ENCODE results near the gene INO80E. TPM values are rescaled to one million over a fixed set of nuclear protein-coding genes. Genes with fewer than 3 reads are reported as not detected.
A peak's percentile ranks its signal among the peaks of the same experiment; 100 is the strongest.

INO80E gene
- polyA plus RNA-seq, 2 of the 4 experiments (the other 2 are of a cell fraction), result 41.3 to 89.0 TPM

DNA sequence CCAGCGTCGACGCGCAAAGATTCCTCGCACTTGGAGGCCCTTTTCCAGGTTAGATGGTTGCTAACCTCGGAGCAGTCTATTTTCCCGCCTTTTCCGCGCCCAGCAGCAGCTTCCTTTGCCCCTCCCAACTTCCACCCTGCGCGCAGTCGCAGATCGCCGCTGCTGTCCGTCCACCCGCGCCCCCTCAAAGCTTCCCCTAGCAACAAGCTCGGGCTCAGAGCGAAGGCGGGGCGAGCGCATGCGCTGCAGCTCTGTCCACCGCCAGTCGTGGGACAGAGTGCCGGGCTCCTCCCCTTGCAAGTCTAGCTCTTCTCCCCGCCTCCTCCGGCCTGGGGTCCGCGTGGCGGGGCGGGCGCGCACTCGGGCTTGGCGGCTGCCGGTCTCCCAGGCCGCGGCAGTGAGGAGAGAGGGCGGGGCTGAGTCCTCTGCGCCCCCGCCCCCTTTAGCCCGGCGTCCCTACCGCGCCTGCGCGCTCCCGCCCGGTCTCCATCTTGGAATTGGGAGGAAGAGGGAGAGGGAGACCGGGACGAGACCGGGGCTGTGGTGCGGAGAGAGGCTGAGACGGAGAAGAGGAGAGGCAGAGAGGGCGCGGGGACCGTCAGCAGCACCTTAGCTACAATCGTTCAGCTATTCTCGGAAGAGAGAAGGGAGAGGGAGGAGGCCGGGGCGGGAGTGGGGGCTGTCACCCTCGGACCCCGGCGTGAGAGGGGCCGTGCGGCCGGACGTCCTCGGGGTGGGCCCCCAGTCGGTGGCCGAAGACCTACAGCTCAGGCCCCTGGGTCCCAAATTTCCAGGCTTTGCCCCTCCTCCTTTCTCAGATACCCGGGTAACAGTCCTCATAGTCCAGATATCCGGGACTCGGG lies 22.4 kb upstream of the INO80E start, which contains the start of gene TAOK2 (continued):
- TF ChIP-seq, protein P1, sequence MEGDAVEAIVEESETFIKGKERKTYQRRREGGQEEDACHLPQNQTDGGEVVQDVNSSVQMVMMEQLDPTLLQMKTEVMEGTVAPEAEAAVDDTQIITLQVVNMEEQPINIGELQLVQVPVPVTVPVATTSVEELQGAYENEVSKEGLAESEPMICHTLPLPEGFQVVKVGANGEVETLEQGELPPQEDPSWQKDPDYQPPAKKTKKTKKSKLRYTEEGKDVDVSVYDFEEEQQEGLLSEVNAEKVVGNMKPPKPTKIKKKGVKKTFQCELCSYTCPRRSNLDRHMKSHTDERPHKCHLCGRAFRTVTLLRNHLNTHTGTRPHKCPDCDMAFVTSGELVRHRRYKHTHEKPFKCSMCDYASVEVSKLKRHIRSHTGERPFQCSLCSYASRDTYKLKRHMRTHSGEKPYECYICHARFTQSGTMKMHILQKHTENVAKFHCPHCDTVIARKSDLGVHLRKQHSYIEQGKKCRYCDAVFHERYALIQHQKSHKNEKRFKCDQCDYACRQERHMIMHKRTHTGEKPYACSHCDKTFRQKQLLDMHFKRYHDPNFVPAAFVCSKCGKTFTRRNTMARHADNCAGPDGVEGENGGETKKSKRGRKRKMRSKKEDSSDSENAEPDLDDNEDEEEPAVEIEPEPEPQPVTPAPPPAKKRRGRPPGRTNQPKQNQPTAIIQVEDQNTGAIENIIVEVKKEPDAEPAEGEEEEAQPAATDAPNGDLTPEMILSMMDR (IDR thresholded peaks at IDR 0.05), result no peak
- peak; percentile 97 for TF ChIP-seq RFX5 (IDR thresholded peaks at IDR 0.05)
- TF ChIP-seq SMC3 (IDR thresholded peaks at IDR 0.05), result 0 out of 3 replicates have a peak, but pooled peaks have one; percentile 15
- TF ChIP-seq MAX (IDR thresholded peaks at IDR 0.05), result peak; percentile 99
- TF ChIP-seq MYC (IDR thresholded peaks at IDR 0.05; ENCODE audit: borderline replicate concordance, low read length), result peak; percentile 86
- TF ChIP-seq ESRRA (IDR thresholded peaks at IDR 0.05; ENCODE audit: borderline replicate concordance, low read length), result no peak

GRCh38 chr16:29974291-29975133 lies 21.5 kb upstream of the INO80E start:
- POLR2A ChIA-PET, result interaction anchor here (1.4 to 1.9 kb wide), 2 partner anchors 73 to 75 kb away, joined by 3 to 12 read pairs; partner anchors contain the start of genes ASPHD1 and SEZ6L2
- H3K4me2 ChIP-seq, result peak overlapping the region; percentile 97
- H3K27ac ChIP-seq, result peak overlapping the region; percentile 90 to 98
- FAIRE-seq (no peak), ATAC-seq (peak in 1 of 2 experiments; percentile 3; a peak in 3 of 6 replicates), DNase-seq (ENCODE audit: low read depth in 1 of 2, low spot score in 1 of 2) (peak in 1 of 2 experiments; percentile 27)
- peaks cover 19% of the 10 kb centered on the region for H3K4me1 ChIP-seq
- CTCF ChIA-PET, result interaction anchor here (0.6 to 2.7 kb wide), 11 partner anchors 9 to 126 kb away, joined by 3 to 18 read pairs (median 3); partner anchors contain the start of genes TBX6, TLCD3B and TMEM219
- WGBS (ENCODE audit: missing lambda C conversion rate), result 6% methylated on average over 21 of the region's 31 CpGs
- TF ChIP-seq SREBF2 (IDR thresholded peaks at IDR 0.05), result no peak
- no peak for TF ChIP-seq TP53 (CRISPR knock-in tag; IDR thresholded peaks at IDR 0.05)
- TF ChIP-seq TFCP2L1 (CRISPR knock-in tag; IDR thresholded peaks at IDR 0.05), result no peak
- no peak for TF ChIP-seq MYC (IDR thresholded peaks at IDR 0.05; ENCODE audit: borderline replicate concordance, low read length)
- TF ChIP-seq MAFK (IDR thresholded peaks at IDR 0.05; ENCODE audit: partially characterized antibody), result no peak
- TF ChIP-seq ZNF302 (CRISPR knock-in tag; IDR thresholded peaks at IDR 0.05), result no peak
- no peak for TF ChIP-seq HMGXB4 (CRISPR knock-in tag; IDR thresholded peaks at IDR 0.05; ENCODE audit: borderline replicate concordance)
- no peak for TF ChIP-seq RCOR1 (IDR thresholded peaks at IDR 0.05; ENCODE audit: low read depth, low read length)
- TF ChIP-seq MAZ (IDR thresholded peaks at IDR 0.05; ENCODE audit: borderline replicate concordance, low read depth, low read length), result no peak
- TF ChIP-seq POLR2AphosphoS2 (conservative IDR thresholded peaks at IDR 0.05; ENCODE audit: low read length), result no peak
- TF ChIP-seq ESRRA (IDR thresholded peaks at IDR 0.05; ENCODE audit: borderline replicate concordance, low read length), result no peak
- TF ChIP-seq CHD4 (IDR thresholded peaks at IDR 0.05; ENCODE audit: borderline replicate concordance), result no peak
- TF ChIP-seq HEYL (CRISPR knock-in tag; IDR thresholded peaks at IDR 0.05), result no peak
- no peak for TF ChIP-seq CBX2 (IDR thresholded peaks at IDR 0.05; ENCODE audit: borderline replicate concordance, low read depth)
- TF ChIP-seq CHD2 (IDR thresholded peaks at IDR 0.05; ENCODE audit: low read length, partially characterized antibody), result no peak
- TF ChIP-seq JUNB (IDR thresholded peaks at IDR 0.05), result no peak
- TF ChIP-seq HOXA7 (CRISPR knock-in tag; IDR thresholded peaks at IDR 0.05), result no peak
- peaks cover 4% of the 10 kb centered on the region; the same call in 1 of the 3 replicates for H3K9me3 ChIP-seq
- peak overlapping the region; percentile 67 for H3K4me3 ChIP-seq

Measured in A549 (cell line).